ENCODE data around the gene LMBRD2. TPM values are rescaled to one million over a fixed set of nuclear protein-coding genes. Genes with fewer than 3 reads are reported as not detected.

Gene LMBRD2
- polyA plus RNA-seq, 1 of the 3 experiments (the other 2 are of a cell fraction): 1.6 TPM

GRCh38 chr5:36162810-36163486 lies 11.3 kb upstream of the LMBRD2 start:
- Histone ChIP-seq H3K27ac (ENCODE audit: low read depth in 2 of 2, low read length in 1 of 2) (no peak overlapping the region), H3K9me3 (no peaks in the 10 kb centered on the region), H3K9ac (no peak overlapping the region), H3K9me2 (no peaks in the 10 kb centered on the region), H4K20me1 (ENCODE audit: insufficient read depth) (no peaks in the 10 kb centered on the region), H3F3A (replicated peaks; ENCODE audit: insufficient read depth) (no peaks in the 10 kb centered on the region), H3K27me3 (ENCODE audit: insufficient read depth) (no peaks in the 10 kb centered on the region), H3K4me2 (no peak overlapping the region), H2AFZ (ENCODE audit: low read depth) (no peak overlapping the region), H3K79me2 (ENCODE audit: insufficient read depth) (peaks cover 35% of the 10 kb centered on the region), H3K36me3 (replicated peaks in 1 of 2; ENCODE audit: control insufficient read depth in 1 of 2, insufficient read depth in 2 of 2, low read length in 1 of 2) (peaks cover 44 to 87% of the 10 kb centered on the region in 2 experiments), H3K4me1 (ENCODE audit: control insufficient read depth in 1 of 2, insufficient read depth in 2 of 2, low read depth in 1 of 2, low read length in 1 of 2) (peaks cover 23 to 27% of the 10 kb centered on the region in 2 experiments), H3K4me3 (ENCODE audit: low read depth in 2 of 2, low read length in 1 of 2) (no peak overlapping the region)
- TF ChIP-seq RXRA (IDR thresholded peaks at IDR 0.05; ENCODE audit: borderline replicate concordance, low read depth) (no peak), USF2 (IDR thresholded peaks at IDR 0.05; ENCODE audit: borderline replicate concordance, low read depth, low read length) (no peak), RCOR1 (IDR thresholded peaks at IDR 0.05; ENCODE audit: low read length) (no peak)
- CTCF ChIA-PET: interaction anchor here (1.1 kb wide), 1 partner anchor 84 kb away, joined by 3 read pairs; no protein-coding TSS in a partner anchor
- POLR2A ChIA-PET: interaction anchor here (1.1 kb wide), 1 partner anchor 75 kb away, joined by 3 read pairs; no protein-coding TSS in a partner anchor
- DNase-seq: no peak
- 93% methylated on average over 9 of the region's 9 CpGs for WGBS (ENCODE audit: low lambda C conversion rate)

GRCh38 chr5:36161361-36161760 lies 9.7 kb upstream of the LMBRD2 start:
- Histone ChIP-seq H3K4me3 (ENCODE audit: low read depth in 2 of 2, low read length in 1 of 2) (no peak overlapping the region), H3K9me2 (no peaks in the 10 kb centered on the region), H3K79me2 (ENCODE audit: insufficient read depth) (peaks cover 40% of the 10 kb centered on the region), H3K9ac (no peak overlapping the region), H2AFZ (ENCODE audit: low read depth) (no peak overlapping the region), H3K27ac (ENCODE audit: low read depth in 2 of 2, low read length in 1 of 2) (peak overlapping the region in 1 of 2 experiments; percentile 40; a peak in 1 of 4 replicates), H3F3A (replicated peaks; ENCODE audit: insufficient read depth) (no peaks in the 10 kb centered on the region), H3K36me3 (replicated peaks in 1 of 2; ENCODE audit: control insufficient read depth in 1 of 2, insufficient read depth in 2 of 2, low read length in 1 of 2) (peaks cover 42 to 81% of the 10 kb centered on the region in 2 experiments), H3K9me3 (no peaks in the 10 kb centered on the region), H4K20me1 (ENCODE audit: insufficient read depth) (no peaks in the 10 kb centered on the region), H3K27me3 (ENCODE audit: insufficient read depth) (no peaks in the 10 kb centered on the region), H3K4me1 (ENCODE audit: control insufficient read depth in 1 of 2, insufficient read depth in 2 of 2, low read depth in 1 of 2, low read length in 1 of 2) (peaks cover 38 to 42% of the 10 kb centered on the region in 2 experiments), H3K4me2 (no peak overlapping the region)
- WGBS (ENCODE audit: low lambda C conversion rate): 90% methylated on average over 4 of the region's 4 CpGs
- ChIA-PET POLR2A (no interaction called here), CTCF (no interaction called here)
- TF ChIP-seq POLR2AphosphoS5 (IDR thresholded peaks at IDR 0.05; ENCODE audit: low read depth, low read length) (no peak), FOXJ3 (CRISPR knock-in tag; IDR thresholded peaks at IDR 0.05) (no peak), CTCF (IDR thresholded peaks at IDR 0.05) (no peak), RCOR1 (IDR thresholded peaks at IDR 0.05; ENCODE audit: low read length) (no peak), JUND (IDR thresholded peaks at IDR 0.05) (no peak)
- DNase-seq: no peak

- H4K20me1 ChIP-seq (ENCODE audit: insufficient read depth): no peaks in the 10 kb centered on the region
- H3K4me1 ChIP-seq (ENCODE audit: control insufficient read depth in 1 of 2, insufficient read depth in 2 of 2, low read depth in 1 of 2, low read length in 1 of 2): peaks cover 38 to 50% of the 10 kb centered on the region in 2 experiments
- TF ChIP-seq FOXM1 (IDR thresholded peaks at IDR 0.05; ENCODE audit: low read depth): no peak
- TF ChIP-seq MAX (IDR thresholded peaks at IDR 0.05; ENCODE audit: low read depth): no peak
- no peak for TF ChIP-seq YY1 (IDR thresholded peaks at IDR 0.05; ENCODE audit: low read depth)
- TF ChIP-seq SMC3 (IDR thresholded peaks at IDR 0.05; ENCODE audit: low read depth, low read length): no peak
- TF ChIP-seq FOXJ3 (CRISPR knock-in tag; IDR thresholded peaks at IDR 0.05): no peak
- no peak for TF ChIP-seq NRF1 (IDR thresholded peaks at IDR 0.05; ENCODE audit: low read depth, low read length)
- no peak for TF ChIP-seq IRF3 (IDR thresholded peaks at IDR 0.05; ENCODE audit: low read depth, low read length)
- POLR2A ChIA-PET: no interaction called here
- no peaks in the 10 kb centered on the region for H3K9me2 ChIP-seq
- 100% methylated on average over 3 of the region's 3 CpGs for WGBS (ENCODE audit: low lambda C conversion rate)
- no peak overlapping the region for H2AFZ ChIP-seq (ENCODE audit: low read depth)
- H3K9ac ChIP-seq: no peak overlapping the region
- no peaks in the 10 kb centered on the region for H3F3A ChIP-seq (replicated peaks; ENCODE audit: insufficient read depth)
- H3K27me3 ChIP-seq (ENCODE audit: insufficient read depth): no peaks in the 10 kb centered on the region
- no peak overlapping the region for H3K4me3 ChIP-seq (ENCODE audit: low read depth in 2 of 2, low read length in 1 of 2)
- H3K79me2 ChIP-seq (ENCODE audit: insufficient read depth): peaks cover 43% of the 10 kb centered on the region
- H3K27ac ChIP-seq (ENCODE audit: low read depth in 2 of 2, low read length in 1 of 2): no peak overlapping the region; a peak in 1 of 4 replicates
- CTCF ChIA-PET: interaction anchor here (1.7 kb wide), 1 partner anchor 9 kb away, joined by 3 read pairs; no protein-coding TSS in a partner anchor
- H3K4me2 ChIP-seq: no peak overlapping the region
- peaks cover 37 to 78% of the 10 kb centered on the region in 2 experiments for H3K36me3 ChIP-seq (replicated peaks in 1 of 2; ENCODE audit: control insufficient read depth in 1 of 2, insufficient read depth in 2 of 2, low read length in 1 of 2)
- no peak for DNase-seq
- H3K9me3 ChIP-seq: no peaks in the 10 kb centered on the region
Measured at GRCh38 chr5:36160617-36161016, 8.9 kb upstream of the LMBRD2 start.

Measured in SK-N-SH (cell line).